ENCODE measurements around the gene CACTIN.

DNA sequence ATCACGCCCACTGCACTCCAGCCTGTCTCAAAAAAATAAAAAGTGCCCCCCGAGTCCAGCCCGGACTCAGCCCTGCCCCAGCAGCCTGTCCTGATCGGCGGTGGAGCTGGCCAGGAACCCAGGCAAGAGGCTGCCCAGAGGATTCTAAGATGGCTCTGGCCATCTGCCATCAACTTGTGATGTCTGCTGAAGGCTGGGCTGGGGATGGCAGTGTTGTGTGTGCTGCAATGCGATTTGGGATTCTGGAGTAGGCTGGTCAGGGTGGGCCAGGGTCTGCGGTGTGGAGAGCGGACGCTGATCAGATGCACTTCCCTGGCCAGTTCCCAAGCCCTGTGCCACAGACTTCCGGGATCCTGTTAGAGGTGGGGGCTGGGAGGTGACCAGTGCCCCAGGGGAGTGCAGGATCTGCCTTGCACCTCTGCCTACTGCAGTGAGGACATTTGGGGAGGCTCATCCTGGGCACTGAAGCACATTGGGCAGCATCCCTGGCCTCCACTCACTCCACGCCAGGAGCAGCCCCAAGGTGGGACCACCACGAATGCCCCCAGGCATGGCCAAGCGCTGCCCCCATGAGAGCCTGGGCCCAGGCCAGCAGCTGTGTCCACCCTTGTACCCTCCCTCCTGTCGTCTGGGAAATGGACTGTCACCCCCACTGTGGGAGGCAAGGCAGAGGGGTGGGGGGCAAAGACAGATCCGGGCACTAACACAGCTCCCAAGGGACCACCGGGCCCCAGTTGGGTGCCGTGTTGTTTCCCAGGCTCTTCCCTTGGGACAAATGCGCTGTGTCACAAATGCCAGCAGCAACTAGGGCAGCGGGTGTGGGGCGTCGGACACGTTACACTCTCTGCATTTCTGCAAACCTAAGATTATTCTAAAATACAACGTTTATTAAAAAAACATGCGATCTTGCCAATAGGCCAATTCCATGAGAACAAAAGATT, 16.5 kb downstream of the CACTIN start:
- TF ChIP-seq, protein P1, sequence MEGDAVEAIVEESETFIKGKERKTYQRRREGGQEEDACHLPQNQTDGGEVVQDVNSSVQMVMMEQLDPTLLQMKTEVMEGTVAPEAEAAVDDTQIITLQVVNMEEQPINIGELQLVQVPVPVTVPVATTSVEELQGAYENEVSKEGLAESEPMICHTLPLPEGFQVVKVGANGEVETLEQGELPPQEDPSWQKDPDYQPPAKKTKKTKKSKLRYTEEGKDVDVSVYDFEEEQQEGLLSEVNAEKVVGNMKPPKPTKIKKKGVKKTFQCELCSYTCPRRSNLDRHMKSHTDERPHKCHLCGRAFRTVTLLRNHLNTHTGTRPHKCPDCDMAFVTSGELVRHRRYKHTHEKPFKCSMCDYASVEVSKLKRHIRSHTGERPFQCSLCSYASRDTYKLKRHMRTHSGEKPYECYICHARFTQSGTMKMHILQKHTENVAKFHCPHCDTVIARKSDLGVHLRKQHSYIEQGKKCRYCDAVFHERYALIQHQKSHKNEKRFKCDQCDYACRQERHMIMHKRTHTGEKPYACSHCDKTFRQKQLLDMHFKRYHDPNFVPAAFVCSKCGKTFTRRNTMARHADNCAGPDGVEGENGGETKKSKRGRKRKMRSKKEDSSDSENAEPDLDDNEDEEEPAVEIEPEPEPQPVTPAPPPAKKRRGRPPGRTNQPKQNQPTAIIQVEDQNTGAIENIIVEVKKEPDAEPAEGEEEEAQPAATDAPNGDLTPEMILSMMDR (IDR thresholded peaks at IDR 0.05; ENCODE audit: low read length): no peak
- TF ChIP-seq EZH2phosphoT487 (IDR thresholded peaks at IDR 0.05; ENCODE audit: low read length): no peak
- no peak for TF ChIP-seq EZH2 (optimal IDR thresholded peaks at IDR 0.05; ENCODE audit: low read depth, low read length)
